GM19395 (cell line): ENCODE measurements around the gene B9D1.

Experiments
- ATAC-seq: cut with Tn5 transposase; IDR thresholded peaks from one replicate; pipeline ENCODE4 v1.9.1; 2021; ENCODE audit warnings: mild to moderate bottlenecking, moderate library complexity; ENCODE audit not compliant: unreplicated experiment

B9D1 gene

DNA sequence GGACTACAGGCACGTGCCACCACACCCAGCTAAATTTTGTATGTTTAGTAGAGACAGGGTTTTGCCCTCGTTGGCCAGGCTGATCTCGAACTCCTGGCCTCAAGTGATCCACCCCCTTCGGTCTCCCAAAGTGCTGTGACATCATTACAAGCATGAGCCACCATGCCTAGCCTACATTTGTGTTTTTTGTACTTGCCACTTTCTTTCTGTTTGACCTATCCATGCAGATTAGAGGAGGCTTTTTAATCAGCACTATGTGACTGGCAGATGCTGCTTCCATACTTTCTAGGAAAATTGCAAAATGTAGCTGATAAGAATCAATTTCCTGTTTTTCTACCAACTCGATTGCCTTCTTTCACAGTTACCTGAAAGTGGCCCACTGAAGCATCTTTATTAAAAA, 57.3 kb downstream of the B9D1 start:
- no peak for ATAC-seq

DNA sequence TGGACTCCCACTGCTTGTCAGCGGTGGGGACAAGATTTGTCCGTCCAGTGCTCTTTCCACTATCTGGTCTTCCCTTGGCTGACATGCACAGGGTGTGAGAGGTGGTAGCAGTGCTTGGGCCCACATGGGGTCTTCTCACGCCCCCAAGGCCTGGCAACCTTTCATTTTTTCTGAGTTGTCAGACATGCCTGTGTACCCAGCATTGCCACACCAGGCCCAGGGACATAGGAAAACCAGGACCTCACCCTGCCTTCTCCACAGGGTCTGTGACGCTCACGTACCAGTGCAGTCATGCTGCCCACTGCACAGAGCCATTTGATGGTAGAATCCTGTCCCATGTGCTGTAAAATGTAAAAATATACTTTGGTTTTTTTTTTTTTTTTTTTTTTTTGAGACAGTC, 57.8 kb downstream of the B9D1 start:
- ATAC-seq = no peak

DNA sequence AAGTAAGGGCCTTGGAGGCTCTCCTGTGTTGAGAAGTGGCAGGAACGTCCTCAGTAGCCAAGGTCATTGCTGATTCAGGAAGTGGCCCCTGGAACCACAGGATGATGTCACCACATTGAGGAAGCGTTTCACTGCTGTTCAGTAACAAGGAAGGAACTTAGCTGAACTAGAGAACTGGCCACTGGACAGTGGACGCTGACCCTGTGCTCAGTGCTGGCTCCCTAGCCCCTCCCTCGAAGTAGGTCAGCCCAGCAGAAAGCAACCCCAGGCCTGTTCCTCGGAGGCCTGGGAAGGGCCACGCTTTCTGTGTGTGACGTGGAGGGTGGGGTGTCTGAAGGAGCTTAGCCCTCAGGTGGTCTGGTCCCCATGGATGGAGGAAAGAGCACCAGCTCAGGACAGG, 58.3 kb downstream of the B9D1 start:
- no peak for ATAC-seq

DNA sequence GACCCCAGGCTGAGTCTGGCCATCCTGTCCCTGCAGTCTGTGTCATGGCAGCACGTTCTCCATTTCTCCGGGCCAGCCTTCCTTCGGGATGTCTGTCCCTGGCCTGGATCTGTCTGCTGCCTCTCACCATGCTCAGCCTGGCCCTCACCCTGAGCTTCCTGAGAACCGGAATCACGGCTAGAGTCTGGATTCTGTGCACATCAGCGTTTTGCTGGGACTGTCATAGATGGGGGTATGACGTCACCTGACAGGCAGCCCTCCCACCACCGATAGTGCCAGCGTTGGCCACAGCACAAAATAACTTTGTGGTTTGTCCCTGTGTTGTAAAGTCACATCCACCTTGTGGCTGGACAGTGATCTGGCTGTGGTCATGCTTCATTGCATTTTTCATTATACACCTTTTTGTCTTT, 59.2 kb downstream of the B9D1 start:
- no peak for ATAC-seq

GRCh38 chr17:19302791-19303331, 59.7 kb downstream of the B9D1 start:
- no peak for ATAC-seq

- ATAC-seq = no peak
These were observed 60.5 kb downstream of the B9D1 start for GRCh38 chr17:19301973-19302372.

- ATAC-seq = no peak
These were observed 61.1 kb downstream of the B9D1 start for GRCh38 chr17:19301274-19301951.

- ATAC-seq = no peak
These were observed 62.7 kb downstream of the B9D1 start for GRCh38 chr17:19299866-19300265.

DNA sequence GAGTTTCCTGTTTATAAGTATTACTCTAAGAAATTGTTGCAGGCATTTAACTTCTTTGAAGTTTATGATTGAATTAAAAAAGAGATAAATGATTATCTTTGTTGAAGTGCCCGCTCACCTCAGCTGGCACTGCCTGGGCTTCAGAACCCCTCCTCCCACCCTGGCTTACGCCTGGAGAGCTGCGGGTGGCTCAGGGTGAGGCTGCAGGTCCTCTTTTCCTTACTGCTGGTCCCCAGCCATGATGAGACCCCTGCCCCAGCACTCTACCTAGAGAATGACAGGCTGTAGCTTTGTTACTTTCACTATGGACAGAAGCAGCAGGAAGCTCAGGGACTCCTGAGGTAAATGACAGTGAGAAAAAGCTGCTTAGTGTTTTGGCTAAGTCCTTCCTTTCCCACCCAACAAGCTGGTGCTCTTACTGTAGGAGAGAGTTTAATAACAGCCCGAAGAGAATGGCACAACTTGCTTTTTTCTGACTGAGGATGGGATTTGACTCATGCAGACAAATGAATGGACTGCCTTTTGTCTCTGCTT, 63.2 kb downstream of the B9D1 start:
- ATAC-seq = no peak

DNA sequence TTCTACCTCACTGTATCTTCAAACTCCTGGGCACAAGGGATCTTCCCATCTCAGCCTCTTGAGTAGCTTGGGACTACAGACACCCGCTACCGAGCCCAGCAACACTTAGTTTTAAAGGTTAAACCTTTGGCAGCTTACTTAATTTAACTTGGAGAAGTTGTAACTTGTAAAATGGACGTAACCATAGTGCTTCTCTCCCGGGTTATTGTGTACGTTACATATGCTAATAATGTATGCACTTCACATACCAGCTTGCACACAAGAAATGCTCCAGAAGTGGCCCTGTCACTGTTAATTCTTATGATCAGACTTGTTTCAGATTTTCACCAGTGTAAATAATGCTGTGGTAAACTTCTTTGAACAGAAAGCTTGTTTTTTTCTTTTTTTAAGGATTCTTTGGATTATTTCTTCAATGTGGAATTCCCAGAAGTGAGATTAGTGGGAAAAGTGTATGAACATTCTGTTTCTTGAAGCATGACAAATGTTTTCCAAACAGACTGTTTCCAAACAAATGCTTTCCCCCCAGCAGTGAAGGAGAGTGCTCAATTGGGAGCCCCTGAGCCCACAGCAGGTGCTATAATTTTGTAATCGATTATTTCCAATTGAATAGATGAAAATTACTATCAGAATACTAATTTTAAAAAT, 63.8 kb downstream of the B9D1 start:
- ATAC-seq = no peak

GRCh38 chr17:19296786-19297778, 65.4 kb downstream of the B9D1 start:
- no peak for ATAC-seq

DNA sequence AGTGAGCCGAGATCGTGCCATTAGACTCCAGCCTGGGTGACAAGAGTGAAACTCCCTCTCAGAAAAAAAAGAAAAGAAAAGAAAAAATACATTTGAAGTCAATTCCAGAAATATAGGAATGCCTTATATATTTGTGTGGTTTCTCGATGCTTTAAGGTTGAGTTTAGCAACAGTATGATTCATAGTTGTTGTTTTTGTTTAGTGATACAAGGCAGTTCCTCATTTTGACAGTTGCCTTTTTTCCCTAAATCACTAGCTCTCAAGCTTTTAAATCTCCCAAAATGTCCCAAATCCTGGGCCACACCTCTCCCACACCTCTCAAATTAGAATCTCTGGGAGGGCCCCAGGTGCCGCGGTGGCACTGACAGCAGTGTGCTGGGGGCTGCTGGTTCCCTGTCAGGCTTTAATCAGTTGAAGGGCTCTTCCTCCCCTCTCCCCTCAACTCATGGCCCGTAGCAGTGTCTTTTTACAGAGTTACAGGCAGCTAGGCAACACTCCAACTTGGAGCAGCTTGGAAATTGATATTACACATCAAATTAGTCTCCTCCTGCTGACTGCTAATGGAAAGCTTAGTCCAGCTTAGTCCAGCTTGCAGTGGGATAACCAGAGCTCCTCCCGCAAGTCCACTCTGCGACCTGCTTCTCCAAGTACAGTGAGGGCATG, 66.9 kb downstream of the B9D1 start:
- ATAC-seq = no peak

DNA sequence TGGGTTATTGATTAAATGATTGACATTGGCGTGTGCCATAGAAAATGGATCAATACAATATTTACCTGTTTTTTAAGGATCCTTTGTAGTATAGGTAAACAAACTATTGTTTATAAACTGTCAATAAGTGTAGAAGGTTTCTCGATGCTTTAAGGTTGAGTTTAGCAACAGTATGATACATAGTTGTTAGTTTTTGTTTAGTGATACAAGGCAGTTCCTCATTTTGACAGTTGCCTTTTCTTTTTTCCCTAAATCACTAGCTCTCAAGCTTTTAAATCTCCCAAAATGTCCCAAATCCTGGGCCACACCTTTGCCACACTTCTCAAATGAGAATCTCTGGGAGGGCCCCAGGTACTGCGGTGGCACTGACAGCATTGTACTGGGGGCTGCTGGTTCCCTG, 68.1 kb downstream of the B9D1 start:
- ATAC-seq = no peak
